Measurements from ENCODE around the gene SLC45A1. TPM values are rescaled to one million over a fixed set of nuclear protein-coding genes. Genes with fewer than 3 reads are reported as not detected.

Gene SLC45A1
- polyA plus RNA-seq, 10 donors: 0.39 to 1.4 (median 0.85) TPM

- no peak for DNase-seq
Measured at GRCh38 chr1:8352886-8353785, 35.2 kb downstream of the SLC45A1 start.

GRCh38 chr1:8354038-8354437 is 36.1 kb downstream of the SLC45A1 start:
- no peak for DNase-seq

GRCh38 chr1:8355439-8356255 is 37.7 kb downstream of the SLC45A1 start:
- no peak for DNase-seq

- no peak for DNase-seq
Measured at GRCh38 chr1:8356256-8357209, 38.6 kb downstream of the SLC45A1 start.

- DNase-seq: no peak
Measured at GRCh38 chr1:8357329-8358101, 39.6 kb downstream of the SLC45A1 start.

- DNase-seq: no peak
Measured at GRCh38 chr1:8358241-8358896, 40.5 kb downstream of the SLC45A1 start.

GRCh38 chr1:8358897-8359616 is 41.1 kb downstream of the SLC45A1 start:
- no peak for DNase-seq

- no peak for DNase-seq
Measured at GRCh38 chr1:8359617-8360481, 41.9 kb downstream of the SLC45A1 start.

GRCh38 chr1:8360493-8361197 is 42.7 kb downstream of the SLC45A1 start:
- no peak for DNase-seq

- DNase-seq: no peak
Measured at GRCh38 chr1:8361198-8361849, 43.4 kb downstream of the SLC45A1 start.

- DNase-seq: no peak
Measured at GRCh38 chr1:8362701-8363101, 44.8 kb downstream of the SLC45A1 start.

GRCh38 chr1:8363186-8363766 is 45.4 kb downstream of the SLC45A1 start:
- DNase-seq: no peak

GRCh38 chr1:8363767-8364301 is 45.9 kb downstream of the SLC45A1 start:
- DNase-seq: no peak

GRCh38 chr1:8364528-8365442 is 46.9 kb downstream of the SLC45A1 start:
- no peak for DNase-seq

GRCh38 chr1:8365661-8366362 is 47.9 kb downstream of the SLC45A1 start:
- no peak for DNase-seq

Measured in muscle of back (tissue), 11 donors.